Chondrocyte (in vitro differentiated cells): ENCODE measurements around the gene SH3YL1. TPM values are rescaled to one million over a fixed set of nuclear protein-coding genes. Genes with fewer than 3 reads are reported as not detected.
A peak's percentile ranks its signal among the peaks of the same experiment; 100 is the strongest.

ENCODE experiments used
- DNase-seq: peaks from one replicate; pipeline ENCODE4 v3.0.0; 2021; ENCODE audit warnings: mixed read lengths, low spot score
- H3K27ac Mint-ChIP-seq: one replicate; pipeline ENCODE4 v1.8.0; 2021; ENCODE audit warnings: mild to moderate bottlenecking, moderate library complexity, mixed read lengths; ENCODE audit not compliant: unreplicated experiment
- H3K27me3 Mint-ChIP-seq: 2 replicates; pipeline ENCODE4 v1.8.0; 2021; ENCODE audit warnings: low read depth, mixed read lengths
- H3K36me3 Mint-ChIP-seq: 2 replicates; pipeline ENCODE4 v1.8.0; 2021; ENCODE audit warnings: low read depth, mixed read lengths
- H3K4me1 Mint-ChIP-seq: 2 replicates; pipeline ENCODE4 v1.8.0; 2021; ENCODE audit warnings: low read depth, mild to moderate bottlenecking, mixed read lengths
- H3K4me3 Mint-ChIP-seq: one replicate; pipeline ENCODE4 v1.8.0; 2021; ENCODE audit warnings: mild to moderate bottlenecking, moderate library complexity, mixed read lengths; ENCODE audit not compliant: unreplicated experiment
- H3K9me3 Mint-ChIP-seq: 2 replicates; pipeline ENCODE4 v1.8.0; 2021; ENCODE audit warnings: low read depth, mixed read lengths
- CTCF ChIP-seq: fragments of 200-600 bp; sonication (generic); IDR thresholded peaks from 2 replicates; pipeline ENCODE4 v1.5.0; 2021; ENCODE audit warnings: antibody characterized with exemption, mild to moderate bottlenecking, moderate library complexity
- total RNA-seq: library from RNA; stranded (reverse); gene quantifications from 3 replicates; pipeline ENCODE4 v1.2.1, GENCODE V29; 2021

The SH3YL1 gene
- total RNA-seq, 1 donor from 2014 or later = 36.1 TPM

DNA sequence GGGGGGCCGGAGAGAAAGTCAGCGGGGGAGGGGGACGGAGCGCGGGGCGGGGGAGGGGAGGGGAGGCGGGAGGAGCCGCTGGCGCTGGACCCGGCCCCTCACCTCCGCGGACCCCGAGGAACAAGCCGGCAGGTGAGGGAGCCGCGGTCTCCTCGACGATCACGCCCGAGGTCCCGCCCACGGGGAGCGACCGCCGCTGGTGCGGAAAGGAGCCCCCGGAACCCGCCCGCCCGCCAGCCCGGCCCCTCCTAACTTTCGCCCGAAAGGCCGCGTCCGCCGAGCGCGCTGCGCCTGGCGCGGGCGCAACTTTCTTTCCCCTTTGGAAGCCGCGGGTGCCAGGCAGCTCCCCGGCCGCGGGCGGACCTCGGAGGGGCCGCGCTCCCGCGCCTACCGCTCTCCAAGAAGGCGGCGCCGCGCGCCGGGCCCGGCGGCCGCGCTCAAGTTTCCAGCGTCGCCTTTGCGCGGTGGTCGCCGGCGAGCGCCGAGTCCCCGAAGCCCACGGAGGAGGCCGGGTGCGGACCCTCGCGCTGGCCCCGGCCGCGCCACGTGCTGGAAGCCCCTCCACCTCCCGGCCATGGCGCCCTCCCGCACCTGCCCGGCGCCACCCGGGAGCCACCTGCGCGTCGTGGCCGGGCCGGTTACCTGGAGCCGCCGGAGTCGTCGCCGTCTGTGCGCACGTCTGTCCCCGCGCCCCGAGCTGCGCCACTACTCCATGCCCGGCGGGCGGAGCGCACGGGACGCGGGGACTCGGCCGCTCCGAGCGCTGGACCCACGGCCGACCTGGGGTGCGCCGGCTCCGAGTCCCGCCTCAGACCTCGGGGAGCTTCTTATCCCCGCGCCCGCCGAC, 24.3 kb upstream of the SH3YL1 start, which contains the start of gene ALKAL2:
Gene ALKAL2, minus strand, starts transcription at position 181 of the 847 bp plus-strand sequence. CDS start 256 bp downstream, outside the sequence.
- H3K27me3 Mint-ChIP-seq = no peaks in the 10 kb centered on the region
- no peaks in the 10 kb centered on the region for H3K9me3 Mint-ChIP-seq

GRCh38 chr2:287471-287885, 23.6 kb upstream of the SH3YL1 start:
- TF ChIP-seq CTCF = no peak
- H3K9me3 Mint-ChIP-seq = no peaks in the 10 kb centered on the region
- H3K36me3 Mint-ChIP-seq = peaks cover 25% of the 10 kb centered on the region
- H3K27me3 Mint-ChIP-seq = no peaks in the 10 kb centered on the region
- DNase-seq = no peak
- peaks cover 28% of the 10 kb centered on the region for H3K4me1 Mint-ChIP-seq
- H3K27ac Mint-ChIP-seq = no peak overlapping the region
- peak overlapping the region; percentile 82 for H3K4me3 Mint-ChIP-seq

More for the DNA sequence above, 24.3 kb upstream of the SH3YL1 start, which contains the start of gene ALKAL2:
- Mint-ChIP-seq H3K27ac (peak within 1 kb of the TSS; percentile 54), H3K4me3 (peak within 1 kb of the TSS; percentile 82), H3K4me1 (peaks cover 28% of the 10 kb centered on the region), H3K36me3 (peaks cover 23% of the 10 kb centered on the region)
- peak; percentile 13 for TF ChIP-seq CTCF
- no peak for DNase-seq

DNA sequence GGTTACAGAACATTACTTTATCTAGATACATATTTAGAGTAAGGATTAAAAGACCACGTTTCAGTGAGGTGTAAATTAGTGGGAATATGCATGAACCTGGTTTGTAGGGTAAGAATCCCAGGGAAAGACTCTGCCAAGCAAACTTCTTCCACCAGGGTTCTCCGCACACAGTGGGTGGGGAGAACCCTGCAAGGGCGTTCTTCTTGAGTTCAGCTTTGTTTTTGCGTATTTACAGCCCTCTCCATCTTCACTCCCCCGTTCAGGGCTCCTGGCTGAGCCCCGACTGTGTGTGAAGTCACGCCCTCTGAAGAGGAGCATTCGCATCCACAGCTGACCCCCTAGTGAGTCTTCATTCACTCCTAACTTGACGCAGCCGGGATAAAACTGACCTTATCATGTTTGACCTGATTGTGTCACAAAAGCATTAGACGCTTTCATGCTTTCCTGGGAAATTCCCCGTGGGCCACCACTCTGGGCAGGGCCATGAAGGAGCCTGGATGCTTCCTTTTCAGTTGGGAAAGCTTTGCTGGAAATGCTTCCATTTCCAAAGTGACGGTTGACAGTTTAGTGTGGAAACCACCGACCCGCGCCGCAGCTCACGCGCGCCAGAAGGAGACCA, 23.1 kb upstream of the SH3YL1 start:
- Mint-ChIP-seq H3K4me1 (peaks cover 28% of the 10 kb centered on the region), H3K27ac (peak overlapping the region; percentile 54), H3K27me3 (no peaks in the 10 kb centered on the region), H3K9me3 (no peaks in the 10 kb centered on the region), H3K36me3 (peaks cover 31% of the 10 kb centered on the region), H3K4me3 (peak overlapping the region; percentile 82)
- peak; percentile 12 for TF ChIP-seq CTCF
- no peak for DNase-seq

GRCh38 chr2:286035-286434, 22.2 kb upstream of the SH3YL1 start:
- peaks cover 28% of the 10 kb centered on the region for H3K4me1 Mint-ChIP-seq
- H3K27ac Mint-ChIP-seq = peak overlapping the region; percentile 46
- peak overlapping the region; percentile 82 for H3K4me3 Mint-ChIP-seq
- DNase-seq = no peak
- H3K27me3 Mint-ChIP-seq = no peaks in the 10 kb centered on the region
- H3K36me3 Mint-ChIP-seq = peaks cover 37% of the 10 kb centered on the region
- TF ChIP-seq CTCF = no peak
- no peaks in the 10 kb centered on the region for H3K9me3 Mint-ChIP-seq

GRCh38 chr2:285531-285930, 21.7 kb upstream of the SH3YL1 start:
- no peak for TF ChIP-seq CTCF
- Mint-ChIP-seq H3K36me3 (peaks cover 38% of the 10 kb centered on the region), H3K27ac (peak overlapping the region; percentile 46), H3K27me3 (no peaks in the 10 kb centered on the region), H3K4me1 (peaks cover 28% of the 10 kb centered on the region), H3K9me3 (no peaks in the 10 kb centered on the region), H3K4me3 (peak overlapping the region; percentile 82)
- DNase-seq = no peak
